ENCODE results near the gene SELPLG. TPM values are rescaled to one million over a fixed set of nuclear protein-coding genes. Genes with fewer than 3 reads are reported as not detected.
"Not testable (repeated sequence)": the region's sequence is repeated elsewhere in the genome, so short reads cannot be mapped to it uniquely, and the experiment has no call there.

The SELPLG gene
- total RNA-seq, 1 donor from 2014 or later = 4.3 TPM

DNA sequence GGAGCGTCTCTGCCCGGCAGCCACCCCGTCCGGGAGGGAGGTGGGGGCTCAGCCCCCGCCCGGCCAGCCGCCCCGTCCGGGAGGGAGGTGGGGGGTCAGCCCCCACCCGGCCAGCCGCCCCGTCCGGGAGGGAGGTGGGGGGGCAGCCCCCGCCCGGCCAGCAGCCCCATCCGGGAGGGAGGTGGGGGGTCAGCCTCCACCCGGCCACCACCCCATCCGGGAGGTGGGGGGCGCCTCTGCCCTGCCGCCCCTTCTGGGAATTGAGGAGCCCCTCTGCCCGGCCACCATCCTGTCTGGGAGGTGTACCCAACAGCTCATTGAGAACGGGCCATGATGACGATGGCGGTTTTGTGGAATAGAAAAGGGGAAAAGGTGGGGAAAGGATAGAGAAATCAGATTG lies 22.6 kb upstream of the SELPLG start:
- DNase-seq (ENCODE audit: low spot score) = not testable (repeated sequence)

DNA sequence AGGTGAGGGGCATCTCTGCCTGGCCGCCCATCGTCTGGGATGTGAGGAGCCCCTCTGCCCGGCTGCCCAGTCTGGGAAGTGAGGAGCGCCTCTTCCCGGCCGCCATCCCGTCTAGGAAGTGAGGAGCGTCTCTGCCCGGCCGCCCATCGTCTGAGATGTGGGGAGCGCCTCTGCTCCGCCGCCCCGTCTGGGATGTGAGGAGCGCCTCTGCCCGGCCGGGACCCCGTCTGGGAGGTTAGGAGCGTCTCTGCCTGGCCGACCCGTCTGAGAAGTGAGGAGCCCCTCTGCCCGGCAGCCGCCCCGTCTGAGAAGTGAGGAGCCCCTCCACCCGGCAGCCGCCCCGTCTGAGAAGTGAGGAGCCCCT lies 22.1 kb upstream of the SELPLG start:
- not testable (repeated sequence) for DNase-seq (ENCODE audit: low spot score)

DNA sequence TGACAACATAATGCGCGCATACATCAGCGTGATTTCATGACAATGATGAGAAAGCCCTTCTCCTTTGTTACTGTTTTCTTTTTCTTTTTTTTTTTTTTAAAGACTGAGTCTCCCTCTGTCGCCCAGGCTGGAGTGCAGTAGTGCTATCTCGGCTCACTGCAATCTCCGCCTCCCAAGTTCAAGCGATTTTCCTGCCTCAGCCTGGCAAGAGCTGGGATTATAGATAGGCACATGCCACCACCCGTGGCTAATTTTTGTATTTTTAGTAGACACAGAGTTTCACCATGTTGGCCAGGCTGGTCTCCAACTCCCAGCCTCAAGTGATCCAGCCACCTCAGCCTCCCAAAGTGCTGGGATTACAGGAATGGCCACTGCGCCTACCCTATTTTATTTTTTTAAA lies 20.9 kb upstream of the SELPLG start:
- not testable (repeated sequence) for DNase-seq (ENCODE audit: low spot score)

DNA sequence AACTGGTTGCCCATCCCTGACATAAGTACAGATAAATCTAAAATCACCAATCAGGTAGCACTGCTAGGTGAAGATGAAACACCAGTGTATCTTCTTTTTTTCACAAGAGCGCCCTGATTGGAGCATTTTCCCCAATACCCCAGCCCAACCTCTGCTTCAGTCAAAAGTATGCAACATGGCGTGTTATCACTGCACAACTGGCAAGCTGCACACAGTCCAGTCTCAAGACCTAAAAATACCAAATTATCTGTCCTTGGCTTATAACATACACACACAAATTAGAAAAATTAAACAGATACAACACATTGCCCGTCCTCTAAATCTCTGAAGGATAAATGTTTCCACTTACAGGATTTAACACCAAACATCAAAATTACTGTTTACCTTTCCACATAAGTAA lies 20.2 kb upstream of the SELPLG start:
- DNase-seq (ENCODE audit: low spot score) = no peak

DNA sequence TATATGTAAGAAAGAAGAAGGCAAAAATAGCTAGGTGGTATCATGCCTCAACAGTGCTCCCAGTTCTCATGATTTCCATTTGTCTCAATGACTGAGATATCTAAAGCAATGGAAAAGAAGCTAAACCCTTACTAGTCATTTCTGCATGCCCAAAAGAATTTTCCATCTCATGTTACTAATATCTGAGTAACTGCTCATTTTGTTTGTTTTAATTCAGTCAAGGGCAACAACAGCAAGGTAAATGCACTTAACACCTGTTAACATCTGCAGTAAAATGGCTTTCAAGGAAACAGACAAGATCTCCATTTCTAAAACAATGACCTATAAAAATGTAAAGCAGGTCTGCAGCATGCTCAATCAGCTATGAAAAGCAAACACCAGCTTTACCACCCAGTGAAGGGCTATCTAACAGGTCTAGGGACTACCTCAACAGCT lies 19.4 kb upstream of the SELPLG start:
- DNase-seq (ENCODE audit: low spot score) = no peak

DNA sequence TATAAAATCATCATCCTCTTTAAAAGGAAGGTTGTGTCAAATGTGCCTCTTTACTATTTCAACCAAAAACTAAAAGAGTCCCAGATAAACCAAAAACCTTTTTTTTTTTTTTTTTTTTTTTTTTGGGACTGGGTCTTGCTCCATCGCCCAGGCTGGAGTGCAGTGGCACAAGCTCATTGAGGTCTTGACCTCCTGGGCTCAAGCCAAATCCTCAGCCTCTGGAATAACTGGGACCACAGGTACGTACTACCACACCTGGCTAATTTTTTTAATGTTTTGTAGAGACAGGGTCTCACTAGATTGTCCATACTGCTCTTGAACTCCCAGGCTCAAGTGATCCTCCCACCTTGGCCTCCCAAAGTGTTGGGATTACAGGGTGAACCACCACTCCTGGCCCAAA lies 16.4 kb upstream of the SELPLG start:
- no peak for DNase-seq (ENCODE audit: low spot score)

DNA sequence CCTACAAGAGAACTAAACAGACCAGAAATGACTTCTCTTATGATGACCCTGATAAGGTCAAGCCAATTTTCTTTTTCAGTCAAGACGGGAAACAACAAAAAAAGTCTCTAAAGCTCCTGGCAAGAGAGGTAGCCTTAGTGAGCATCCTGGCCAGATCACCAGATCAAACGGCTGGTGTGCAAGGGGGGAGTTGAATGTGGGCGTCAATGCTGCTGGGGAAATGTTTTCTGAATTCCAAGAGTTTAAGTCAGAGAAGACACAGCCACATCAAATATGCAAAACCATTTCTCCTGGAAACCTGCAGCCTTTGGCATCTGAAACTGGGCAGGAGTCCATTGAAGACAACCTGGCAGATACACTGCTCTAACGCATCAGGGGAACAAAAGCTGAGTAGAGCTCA lies 16.0 kb upstream of the SELPLG start:
- DNase-seq (ENCODE audit: low spot score) = no peak

DNA sequence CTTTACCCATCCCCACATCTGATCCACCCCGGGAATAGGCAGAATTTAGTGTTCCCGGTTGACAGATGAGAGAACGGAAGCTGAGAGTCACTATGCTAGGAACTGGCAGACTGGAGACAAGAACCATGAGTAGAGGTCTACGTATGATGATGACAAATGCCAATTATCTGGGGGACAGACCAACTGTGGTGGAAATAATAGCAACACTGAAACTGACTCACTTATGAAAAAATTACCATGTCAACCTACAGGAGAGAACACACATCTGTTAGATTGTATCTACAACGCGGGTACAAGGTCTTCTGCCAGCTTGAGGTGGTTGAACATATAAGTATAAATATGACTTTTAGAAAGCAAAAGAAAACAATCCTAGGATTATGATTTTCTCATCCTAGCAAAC lies 15.4 kb upstream of the SELPLG start:
- DNase-seq (ENCODE audit: low spot score) = no peak

DNA sequence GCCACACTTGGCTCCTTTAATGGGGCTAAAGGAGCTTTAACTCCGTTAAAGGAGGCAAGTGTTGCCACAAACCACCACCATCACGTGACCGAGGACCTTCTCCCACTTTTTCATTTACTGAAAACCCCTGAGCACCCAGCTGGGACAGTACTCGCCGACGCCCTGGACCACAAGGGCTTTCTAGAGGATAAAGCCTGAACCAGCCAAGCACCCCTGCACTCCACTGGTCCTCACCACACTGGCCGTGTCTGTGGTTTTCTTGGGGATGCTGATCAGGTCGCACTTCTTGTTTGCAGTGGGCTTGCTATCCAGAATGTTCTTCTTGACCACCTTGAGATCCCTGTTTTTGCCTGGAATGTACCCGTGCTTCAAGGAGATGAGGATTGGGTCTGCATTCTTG lies 14.7 kb upstream of the SELPLG start:
- DNase-seq (ENCODE audit: low spot score) = no peak

DNA sequence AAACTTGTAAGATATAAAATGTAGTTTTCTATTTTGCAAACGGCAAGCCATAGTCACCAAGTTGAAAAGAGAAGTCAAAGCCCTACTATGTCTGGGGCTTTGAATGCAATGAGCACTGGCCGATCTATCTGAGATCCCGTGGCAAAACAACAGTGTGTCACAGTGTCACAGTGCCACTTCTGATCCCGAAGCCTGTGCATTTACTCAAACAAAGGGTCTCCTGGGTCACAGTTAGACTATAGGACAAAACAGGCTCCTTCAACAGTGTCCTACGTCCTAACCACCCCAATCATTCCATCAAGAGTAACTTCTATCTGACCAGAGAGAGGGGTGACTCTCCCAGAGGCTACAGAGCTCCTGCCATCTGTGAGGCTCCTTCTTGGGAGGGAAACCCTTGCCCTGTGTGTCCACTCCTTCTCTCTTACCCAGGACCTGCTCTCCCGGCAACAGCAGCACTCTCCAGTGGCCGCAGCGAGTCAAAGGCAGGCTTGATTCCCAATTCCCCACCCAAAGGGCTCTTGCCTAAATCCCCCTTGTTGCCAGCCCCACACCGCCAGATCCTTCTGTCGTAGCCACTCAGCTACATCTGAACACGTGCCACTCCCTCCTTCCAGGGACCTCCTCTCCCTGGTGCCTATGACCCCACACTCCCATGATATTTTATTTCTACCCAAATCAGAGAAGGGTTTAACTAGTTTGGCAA lies 14.0 kb upstream of the SELPLG start:
- DNase-seq (ENCODE audit: low spot score) = no peak

DNA sequence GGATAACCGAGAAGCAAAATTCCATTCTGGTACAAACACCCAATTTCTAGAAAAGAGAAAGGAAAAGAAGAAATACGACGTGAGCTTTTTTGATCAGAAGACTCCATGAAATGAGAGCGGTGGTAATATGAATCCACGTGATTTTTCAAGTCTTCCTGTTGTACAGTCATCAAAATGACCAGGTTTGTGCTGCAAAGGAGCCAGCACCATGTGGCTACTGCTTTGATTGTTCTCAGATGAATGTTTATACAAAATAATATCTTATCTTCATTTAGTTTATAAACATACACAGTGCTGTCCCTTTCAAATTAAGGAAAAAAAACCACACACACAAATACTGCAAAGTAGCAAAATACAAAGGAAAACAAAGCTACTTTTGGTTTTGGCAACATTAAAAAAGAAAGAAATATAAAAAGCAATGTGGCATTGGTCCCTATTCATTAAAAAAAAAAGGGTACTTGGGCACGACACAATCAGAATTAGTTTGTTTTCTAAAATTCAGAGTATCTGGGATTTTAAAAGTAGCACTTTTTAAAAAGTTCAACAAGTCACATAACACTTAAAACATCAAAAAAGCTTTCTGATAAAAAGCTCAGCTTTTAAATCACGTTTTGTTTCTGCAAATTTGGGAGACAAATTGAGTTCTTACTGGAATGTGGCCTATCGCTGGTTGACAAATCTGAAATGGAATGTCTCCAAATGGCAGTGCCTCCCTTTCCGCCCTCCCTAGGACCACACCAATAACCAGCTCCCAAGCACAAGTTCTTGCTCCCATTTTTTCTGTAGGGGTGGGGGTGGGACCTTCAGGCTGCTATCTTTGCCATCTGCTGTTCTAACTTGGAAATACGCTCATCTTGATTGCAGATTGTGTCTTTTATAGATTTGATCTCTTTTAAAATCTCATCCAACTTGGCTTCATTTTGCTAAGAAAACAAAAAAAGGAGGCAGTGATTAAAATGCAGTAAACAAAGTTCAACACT lies 13.2 kb upstream of the SELPLG start:
- DNase-seq (ENCODE audit: low spot score) = no peak

DNA sequence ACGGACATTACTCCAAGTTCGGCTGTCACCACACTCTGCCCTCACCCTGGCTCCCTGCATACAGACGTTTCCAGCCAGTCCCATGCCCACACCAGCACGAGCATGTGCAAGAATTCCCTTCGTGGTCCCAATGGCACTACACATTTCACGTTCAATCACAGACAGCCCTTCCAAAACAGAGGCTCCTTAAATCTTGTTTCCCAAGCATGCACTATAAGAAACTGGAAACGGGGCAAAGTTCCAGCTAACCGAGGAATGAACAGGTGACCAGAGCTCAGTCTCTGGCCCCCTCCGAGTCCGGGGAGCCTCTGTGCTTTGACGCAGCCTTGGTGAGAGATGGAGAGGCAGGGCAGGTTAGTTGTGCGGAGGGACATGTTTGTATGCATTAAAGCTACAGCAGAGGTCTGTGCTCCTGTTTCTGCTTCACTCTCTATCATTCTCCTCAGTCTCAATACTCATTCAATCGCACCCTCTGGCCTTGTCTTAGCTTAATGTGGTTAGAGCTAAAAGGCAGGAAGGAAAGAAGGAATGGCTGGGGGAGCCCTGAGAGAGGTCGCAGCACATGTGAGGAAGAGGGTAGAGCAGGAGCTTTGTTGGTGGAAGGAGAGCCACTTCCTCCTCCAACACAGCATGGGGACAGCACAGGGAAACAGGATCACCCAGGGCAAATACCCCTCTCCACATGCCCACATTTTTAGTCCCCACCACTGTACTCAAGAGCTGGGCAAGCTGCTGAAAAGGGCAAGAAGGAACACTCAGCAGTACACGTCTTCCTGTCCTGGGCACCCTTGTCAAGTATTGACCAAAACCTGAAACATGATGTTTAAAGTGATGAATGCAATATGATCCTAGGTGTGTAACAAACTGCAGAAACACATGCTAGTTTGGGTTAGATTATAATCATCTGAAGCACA lies 12.2 kb upstream of the SELPLG start:
- no peak for DNase-seq (ENCODE audit: low spot score)

DNA sequence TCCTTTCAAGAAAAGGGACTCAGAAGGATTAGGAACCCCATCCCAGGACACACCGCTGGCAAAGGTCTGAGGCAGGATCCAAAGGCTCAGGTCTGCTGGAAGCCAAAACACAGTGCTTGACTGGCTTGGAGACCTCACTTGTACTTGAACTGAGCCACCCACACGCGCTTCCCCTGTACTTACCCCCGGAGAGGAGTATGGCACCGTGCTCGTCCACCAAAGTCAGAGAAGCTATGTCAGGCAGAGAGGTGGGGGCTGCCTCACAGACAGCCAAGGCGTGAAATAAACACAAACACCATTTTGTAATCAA lies 11.1 kb upstream of the SELPLG start:
- no peak for DNase-seq (ENCODE audit: low spot score)

DNA sequence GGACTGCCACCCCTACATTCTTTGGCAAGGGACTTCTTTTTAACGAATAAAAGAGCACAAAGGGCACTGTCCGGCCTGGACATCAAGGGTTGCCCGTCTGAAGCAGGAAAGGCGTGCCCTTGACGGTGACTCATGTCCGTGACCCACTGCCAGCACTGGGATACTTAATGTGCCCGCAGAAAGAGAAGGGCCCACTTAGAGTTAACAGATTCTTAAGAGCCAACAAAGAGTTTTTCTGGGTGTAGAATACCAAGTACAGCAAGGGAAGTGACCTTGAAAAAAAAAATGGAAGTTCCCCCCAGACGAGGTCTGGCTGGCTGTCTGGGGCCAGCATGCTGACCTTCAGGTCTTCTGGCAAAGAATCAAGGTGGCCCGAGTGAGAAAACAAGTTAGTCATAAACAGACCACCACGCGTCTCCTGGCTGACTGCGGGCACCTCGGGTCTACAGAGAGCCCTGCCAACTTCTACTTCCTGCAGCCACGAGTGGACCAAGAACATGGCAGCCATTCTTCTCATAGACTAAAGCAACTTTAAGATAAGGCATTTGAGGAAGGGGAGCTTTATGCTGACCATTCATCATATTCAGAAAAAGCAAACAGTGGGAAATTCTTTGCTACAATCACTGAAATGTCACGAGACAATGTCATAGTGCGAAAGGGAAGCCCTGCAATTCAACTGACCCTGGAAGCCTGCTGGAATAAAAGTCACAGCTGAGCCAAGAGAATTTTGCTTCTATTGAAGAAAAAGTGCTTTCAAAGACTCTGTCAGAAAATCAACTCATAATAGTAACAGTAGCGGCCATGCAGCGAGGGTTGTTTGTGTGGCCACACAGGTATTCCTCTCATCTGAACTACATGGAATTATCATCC lies 10.5 kb upstream of the SELPLG start:
- no peak for DNase-seq (ENCODE audit: low spot score)

DNA sequence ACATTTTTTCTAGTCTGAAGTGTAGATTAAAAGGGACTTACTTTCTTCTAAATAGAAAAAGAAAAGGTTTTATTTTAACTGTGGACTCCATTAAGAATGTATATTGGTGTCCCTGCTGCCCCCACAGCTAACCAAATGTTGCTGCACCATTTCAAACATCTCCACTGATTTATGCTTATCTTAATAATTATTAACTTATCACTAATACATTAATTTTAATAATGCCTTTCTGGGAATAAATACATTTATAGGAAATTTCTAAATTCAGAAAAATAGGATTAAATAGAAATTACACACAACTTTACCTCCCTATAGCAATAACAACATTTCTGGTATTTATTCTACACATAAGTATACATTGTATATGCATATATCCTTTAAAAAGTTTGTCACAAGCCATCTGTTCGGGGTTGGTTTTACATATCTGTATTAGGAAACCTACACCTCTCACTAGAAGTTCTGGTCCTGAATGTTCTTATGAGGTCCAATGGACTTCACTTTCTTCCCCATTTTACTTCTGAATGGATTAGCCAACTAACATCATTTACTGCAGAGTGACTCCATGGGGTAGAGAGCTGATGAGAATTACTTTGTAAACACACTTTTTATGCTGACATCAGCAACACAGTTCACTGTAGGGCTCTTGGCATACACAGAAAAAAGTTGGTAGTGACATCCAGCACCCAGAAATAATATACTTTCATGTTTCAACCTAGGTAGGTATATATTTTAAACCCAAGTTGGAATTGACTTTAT lies 9.4 kb upstream of the SELPLG start:
- DNase-seq (ENCODE audit: low spot score) = no peak

DNA sequence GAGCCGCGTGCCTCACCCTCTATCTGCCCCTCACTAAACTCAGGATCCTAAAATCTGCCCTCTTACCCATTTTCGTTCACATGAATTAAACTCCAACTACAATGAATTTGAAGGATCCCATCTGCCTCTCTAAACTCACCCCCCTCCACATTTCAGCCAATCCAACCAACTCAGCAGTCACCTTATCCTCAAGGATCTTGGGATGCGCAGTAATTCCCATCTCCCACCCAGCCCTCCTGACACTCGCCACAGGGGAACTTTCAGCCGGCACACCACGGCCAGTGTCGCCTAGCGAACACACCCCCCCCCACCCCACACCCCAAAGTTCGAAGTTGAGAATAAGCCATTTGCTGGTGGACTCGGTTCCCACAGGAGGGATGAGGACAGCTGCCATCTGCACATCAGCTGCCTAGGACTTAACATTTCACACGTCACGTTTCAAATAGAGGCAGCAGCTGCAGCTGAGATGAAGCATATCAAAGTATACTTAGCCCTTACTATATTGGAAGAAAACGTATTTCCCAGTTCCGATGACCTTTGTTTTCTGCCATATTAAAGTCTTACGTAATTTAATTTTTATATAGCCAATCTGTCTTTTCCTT lies 8.7 kb upstream of the SELPLG start:
- DNase-seq (ENCODE audit: low spot score) = no peak

DNA sequence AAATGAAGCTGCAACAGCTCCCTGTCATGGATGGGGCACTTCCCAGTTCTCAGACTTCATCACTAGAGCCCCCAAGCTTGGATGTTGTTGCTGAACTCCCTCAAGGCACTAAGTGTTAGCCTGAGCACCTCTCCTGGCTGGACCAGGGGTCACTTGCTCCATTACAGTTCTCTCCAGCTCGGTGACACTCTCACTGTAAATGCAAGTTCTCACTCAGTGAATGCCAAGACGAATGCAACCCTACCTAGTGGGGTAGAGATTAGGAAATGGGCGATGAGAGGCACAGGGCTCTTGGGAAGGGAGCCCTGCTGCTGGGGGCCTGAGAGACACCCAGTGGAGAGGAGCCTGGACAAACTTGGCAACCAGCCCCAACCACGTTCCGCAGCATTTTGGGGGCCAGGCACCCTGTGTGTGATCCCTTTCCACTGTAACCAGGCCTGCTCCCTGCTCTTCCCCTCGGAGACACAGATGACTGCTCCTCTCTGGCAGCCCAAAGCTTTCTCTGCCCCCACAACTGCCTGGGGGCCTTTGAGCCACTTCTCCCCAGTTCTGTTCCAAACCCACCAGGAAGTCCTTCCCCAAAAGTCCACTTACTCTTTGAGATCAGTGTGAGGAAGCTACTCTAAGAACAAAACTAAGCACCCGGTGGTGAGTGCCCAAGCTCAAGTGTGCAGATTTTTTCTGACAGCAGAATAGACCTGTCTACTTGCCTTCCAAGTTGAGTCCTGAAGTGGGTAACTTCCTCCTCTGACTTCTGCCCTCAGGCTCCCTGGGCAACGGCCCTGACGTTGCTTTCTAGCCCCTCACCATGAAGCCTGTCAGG lies 8.0 kb upstream of the SELPLG start:
- DNase-seq (ENCODE audit: low spot score) = no peak

DNA sequence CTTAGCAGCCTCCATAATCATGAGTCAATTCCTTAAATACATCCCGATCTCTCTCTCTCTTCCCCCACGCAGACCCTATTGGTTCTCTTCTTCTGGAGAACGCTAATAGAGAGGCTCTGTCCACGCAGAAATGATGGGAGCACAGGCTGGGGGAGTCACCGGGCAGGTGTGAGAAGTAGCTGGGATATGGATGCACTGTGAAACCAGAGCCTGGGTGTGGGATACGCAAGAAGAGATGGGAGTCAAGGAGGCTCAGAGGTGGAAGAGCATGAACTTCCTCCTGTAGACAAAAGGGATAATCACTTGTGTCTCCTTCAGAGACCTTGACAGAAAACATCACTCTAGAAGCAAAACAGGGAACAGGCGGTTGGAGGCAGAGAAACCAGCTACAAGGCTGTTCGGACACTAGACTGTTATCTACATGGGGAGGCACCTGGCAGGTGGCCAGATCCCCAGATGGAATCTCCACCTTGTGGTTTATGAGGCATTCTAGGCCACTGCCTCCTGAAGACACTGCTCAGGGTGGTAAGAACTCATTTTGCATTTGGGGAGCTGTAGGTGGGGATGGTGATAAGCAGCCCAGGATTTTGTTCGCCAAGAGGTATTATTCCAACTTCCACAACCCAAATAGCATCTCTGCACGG lies 7.2 kb upstream of the SELPLG start:
- DNase-seq (ENCODE audit: low spot score) = no peak
